K562 (cell line): Measurements from ENCODE around the gene EML2. TPM values are rescaled to one million over a fixed set of nuclear protein-coding genes. Genes with fewer than 3 reads are reported as not detected.

Source experiments
- BRD4 ChIP-seq: fragments of 200-600 bp; sonication (generic); IDR thresholded peaks from 2 replicates; pipeline ENCODE4 v1.6.1; 2017; ENCODE audit warnings: inconsistent platforms
- CTCFL ChIP-seq: IDR thresholded peaks from 2 replicates; pipeline ENCODE4 v1.6.1; 2011; ENCODE audit warnings: borderline replicate concordance, low read depth, mild to moderate bottlenecking, moderate library complexity, low read length; ENCODE audit not compliant: insufficient read depth, poor library complexity, severe bottlenecking
- HMGXB4 ChIP-seq: sonication (generic); formaldehyde crosslinking; IDR thresholded peaks from 2 replicates; pipeline ENCODE4 v1.8.1; 2023; ENCODE audit warnings: mild to moderate bottlenecking, missing genetic modification reagents
- HNRNPLL ChIP-seq: fragments of 200-400 bp; formaldehyde crosslinking; IDR thresholded peaks from 2 replicates; pipeline ENCODE4 v1.6.1; 2017; ENCODE audit warnings: low read length, low read depth, mild to moderate bottlenecking; ENCODE audit not compliant: poor library complexity, severe bottlenecking
- MCM2 ChIP-seq: fragments of 450-650 bp; IDR thresholded peaks from 2 replicates; pipeline ENCODE4 v1.6.1; 2017; ENCODE audit warnings: low read depth, mild to moderate bottlenecking
- SMARCA5 ChIP-seq: fragments of 450-650 bp; IDR thresholded peaks from 2 replicates; pipeline ENCODE4 v1.6.1; 2016
- SREBF1 ChIP-seq: fragments of 150-350 bp; IDR thresholded peaks from 2 replicates; pipeline ENCODE4 v1.6.1; 2014; ENCODE audit warnings: antibody characterized with exemption, low read depth, low read length, borderline replicate concordance
- polyA plus RNA-seq, 8 experiments: library from polyadenylated mRNA; depleted of rRNA in 4 of 8; stranded (reverse) in 5 of 8; unstranded in 3 of 8; fragments of >200 nt; fragmentation: Nextera tagmentation in 2 of 8; fragmentation: Illumina TruSeq in 1 of 8; extraction: Ambion mirVana in 2 of 8; extraction: Trizol in 1 of 8; gene quantifications; 2 replicates each; pipeline versions ENCODE4 v1.2.1 to v1.2.3, GENCODE V29; 2011 to 2014; ENCODE audit warnings: inconsistent platforms in 1 of 8, missing spikeins in 1 of 8
- total RNA-seq, 7 experiments: library from RNA; depleted of rRNA in 6 of 7; stranded (reverse); fragments of >200 nt in 6 of 7; fragmentation: Illumina TruSeq in 2 of 7; extraction: Trizol in 2 of 7; gene quantifications; 2 replicates each; pipeline versions ENCODE4 v1.2.1 to v1.2.3, GENCODE V29; 2011 to 2021; ENCODE audit warnings: low replicate concordance in 1 of 7

Gene EML2
- total and polyA plus RNA-seq, 9 of the 15 experiments (the other 6 are each of a cell fraction or from before 2014, with no cell fraction given): 2.6 to 69.6 (median 24.8) TPM

DNA sequence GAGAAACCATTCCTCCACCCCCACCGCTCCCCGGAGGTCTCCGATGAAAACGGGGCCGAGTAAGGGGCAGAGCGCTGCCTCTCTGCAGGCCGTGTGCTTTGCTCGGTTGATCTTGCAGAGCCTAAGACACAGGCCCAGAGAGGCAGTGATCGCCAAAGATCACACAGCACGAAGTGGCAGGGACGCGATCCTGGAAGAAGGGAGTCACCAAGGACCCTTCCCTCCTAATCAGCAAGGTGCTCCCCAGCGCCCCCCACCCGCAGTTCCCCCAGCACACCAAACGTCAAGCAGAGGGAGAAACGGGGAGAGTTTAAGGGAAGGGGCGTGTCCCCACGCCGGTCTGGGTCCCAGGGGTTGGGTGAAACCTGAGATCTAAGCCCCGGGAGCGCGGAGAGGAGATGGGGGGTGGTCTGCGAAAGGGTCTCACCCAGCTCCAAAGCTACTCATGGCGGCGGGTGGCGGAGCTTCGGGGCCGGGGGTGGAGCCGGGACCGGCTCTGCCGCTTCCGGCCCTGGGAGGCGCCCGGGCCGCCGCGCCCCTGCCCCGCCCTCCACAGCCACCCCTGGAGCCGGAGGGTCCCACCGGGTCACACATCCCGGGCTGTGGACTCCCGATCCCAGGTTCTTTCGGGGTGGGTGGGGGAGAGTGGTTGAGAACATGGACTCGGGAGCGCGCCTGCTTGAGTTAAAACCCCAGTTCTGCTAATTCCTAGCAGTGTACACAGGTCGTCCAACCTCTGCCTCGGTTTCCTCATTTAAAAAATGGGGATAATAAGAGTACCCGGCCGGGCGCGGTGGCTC is at the start of gene EML2 (continued):
- TF ChIP-seq CTCFL (no peak), MCM2 (no peak), HNRNPLL (peak; percentile 31), BRD4 (no peak), HMGXB4 (CRISPR knock-in tag) (no peak), SREBF1 (no peak), SMARCA5 (peak; percentile 92)
- TF ChIP-seq, all 486 proteins: peak for 84
